Measurements from ENCODE around the gene MYOZ3. TPM values are rescaled to one million over a fixed set of nuclear protein-coding genes. Genes with fewer than 3 reads are reported as not detected.

Gene MYOZ3
- total and polyA plus RNA-seq, 2 of the 8 experiments (the other 6 are each of a cell fraction or from before 2014, with no cell fraction given) = 9.6 to 19.1 TPM

GRCh38 chr5:150659360-150660107 is 1.5 kb upstream of the MYOZ3 start:
- Histone ChIP-seq H2BK5ac (ENCODE audit: low read depth, low read length) (no peak overlapping the region), H2BK20ac (ENCODE audit: low read length) (0 out of 2 replicates have a peak overlapping the region, but pooled peaks have one; percentile 97), H3K79me1 (ENCODE audit: low read depth, low read length) (no peaks in the 10 kb centered on the region), H3K18ac (ENCODE audit: extremely low read depth, low read length) (no peak overlapping the region), H2BK120ac (replicated peaks; ENCODE audit: low read depth, low read length) (no peak overlapping the region), H2AK5ac (ENCODE audit: low read depth, low read length) (no peak overlapping the region), H3K9ac (replicated peaks in 1 of 4; ENCODE audit: extremely low read depth in 1 of 4, low read depth in 3 of 4, low read length in 3 of 4) (no peak overlapping the region), H4K91ac (replicated peaks; ENCODE audit: insufficient read length, low read length) (peak overlapping the region; percentile 26), H4K8ac (ENCODE audit: extremely low read depth, insufficient read depth, low read length) (peak overlapping the region; percentile 43; the same call in 1 of the 2 replicates), H3K79me2 (ENCODE audit: control insufficient read depth in 1 of 2, insufficient read depth in 2 of 2, low read length in 2 of 2) (no peaks in the 10 kb centered on the region), H3K56ac (replicated peaks; ENCODE audit: insufficient read length, low read depth, low read length) (no peak overlapping the region), H3K4ac (replicated peaks; ENCODE audit: insufficient read length, low read depth, low read length) (no peak overlapping the region), H3K27me3 (replicated peaks in 1 of 4; ENCODE audit: control insufficient read depth in 3 of 4, extremely low read depth in 1 of 4, insufficient read depth in 3 of 4, low read length in 3 of 4) (no peaks in the 10 kb centered on the region; a peak in 1 of 7 replicates), H3K4me1 (replicated peaks in 1 of 4; ENCODE audit: control insufficient read depth in 3 of 4, insufficient read depth in 4 of 4, low read length in 3 of 4) (peaks cover 0 to 11% (median 2%) of the 10 kb centered on the region in 4 experiments; a peak in 4 of 7 replicates), H3K23me2 (ENCODE audit: low read depth, low read length) (peaks cover 2% of the 10 kb centered on the region; the same call in 1 of the 2 replicates), H4K5ac (ENCODE audit: insufficient read length, low read depth, low read length) (no peak overlapping the region), H2BK12ac (ENCODE audit: low read depth, low read length) (0 out of 2 replicates have a peak overlapping the region, but pooled peaks have one; percentile 3), H3K9me3 (ENCODE audit: insufficient read depth in 2 of 2, low read depth in 1 of 2, low read length in 1 of 2) (no peaks in the 10 kb centered on the region), H2BK15ac (ENCODE audit: low read length) (0 out of 2 replicates have a peak overlapping the region, but pooled peaks have one; percentile 29), H4K20me1 (replicated peaks in 1 of 2; ENCODE audit: control insufficient read depth in 1 of 2, insufficient read depth in 2 of 2, low read length in 2 of 2) (peaks cover 0 to 2% of the 10 kb centered on the region in 2 experiments), H3K36me3 (ENCODE audit: control insufficient read depth in 2 of 4, insufficient read depth in 4 of 4, low read length in 3 of 4) (no peaks in the 10 kb centered on the region), H3K4me3 (ENCODE audit: extremely low read depth in 1 of 4, insufficient read depth in 2 of 4, low read depth in 3 of 4, low read length in 4 of 4) (no peak overlapping the region), H2AFZ (ENCODE audit: low read length) (no peak overlapping the region), H3K23ac (ENCODE audit: insufficient read length) (no peak overlapping the region), H3K4me2 (ENCODE audit: insufficient read depth in 1 of 2, low read depth in 2 of 2, low read length in 2 of 2) (no peak overlapping the region), H3K14ac (ENCODE audit: insufficient read length) (no peak overlapping the region), H3K27ac (ENCODE audit: low read depth, low read length) (no peak overlapping the region)
- DNase-seq (ENCODE audit: low read depth in 1 of 2, low spot score in 2 of 2) = no peak
- no peak for FAIRE-seq
- WGBS, 2 experiments (ENCODE audit: extremely low coverage in 1 of 2, insufficient coverage in 1 of 2, insufficient read length in 1 of 2, insufficient replicate concordance in 2 of 2, low coverage in 1 of 2, low lambda C conversion rate in 2 of 2, missing lambda C conversion rate in 1 of 2) = 88% methylated on average over 11 of the region's 11 CpGs; no CpG with 5 or more reads in 1 of the 2 experiments
- ChIA-PET CTCF (ENCODE audit: partially characterized antibody) (interaction anchor here (0.5 to 20.1 kb wide), 10 partner anchors 14 to 218 kb away, joined by 3 to 303 read pairs (median 4); partner anchors contain the start of genes RBM22 and SYNPO), POLR2A (ENCODE audit: partially characterized antibody) (interaction anchor here (8.2 kb wide), 1 partner anchor 13 kb away, joined by 70 read pairs; no protein-coding TSS in a partner anchor)
- TF ChIP-seq KDM1A (IDR thresholded peaks at IDR 0.05; ENCODE audit: borderline replicate concordance, low read length) (peak; percentile 20; the same call in 1 of the 2 replicates), CBX8 (IDR thresholded peaks at IDR 0.05; ENCODE audit: borderline replicate concordance, low read depth, low read length) (no peak)
